Adipocyte (in vitro differentiated cells): Measurements from ENCODE around the gene CNNM2.

Experiments used
- DNase-seq: peaks from one replicate; pipeline ENCODE4 v3.0.0-alpha.2; 2015; ENCODE audit warnings: low read depth
- H3K27me3 ChIP-seq: replicated peaks from 2 replicates; pipeline ENCODE4 v1.7.0; 2013; ENCODE audit warnings: mild to moderate bottlenecking, low read length, moderate library complexity; ENCODE audit not compliant: control insufficient read depth, insufficient read depth
- H3K36me3 ChIP-seq: 2 replicates; pipeline ENCODE4 v1.7.0; 2013; ENCODE audit warnings: low read length, mild to moderate bottlenecking, moderate library complexity; ENCODE audit not compliant: control insufficient read depth, insufficient read depth, severe bottlenecking
- H3K4me1 ChIP-seq: 2 replicates; pipeline ENCODE4 v1.7.0; 2013; ENCODE audit warnings: mild to moderate bottlenecking, low read length, moderate library complexity; ENCODE audit not compliant: control insufficient read depth, insufficient read depth
- H3K4me3 ChIP-seq: 2 replicates; pipeline ENCODE4 v1.7.0; 2013; ENCODE audit warnings: mild to moderate bottlenecking, low read length, moderate library complexity
- H3K9ac ChIP-seq: 2 replicates; pipeline ENCODE4 v1.7.0; 2013; ENCODE audit warnings: mild to moderate bottlenecking, low read length, moderate library complexity
- H3K9me3 ChIP-seq: 2 replicates; pipeline ENCODE4 v1.7.0; 2013; ENCODE audit warnings: mild to moderate bottlenecking, low read length, moderate library complexity; ENCODE audit not compliant: control insufficient read depth

Gene CNNM2

DNA sequence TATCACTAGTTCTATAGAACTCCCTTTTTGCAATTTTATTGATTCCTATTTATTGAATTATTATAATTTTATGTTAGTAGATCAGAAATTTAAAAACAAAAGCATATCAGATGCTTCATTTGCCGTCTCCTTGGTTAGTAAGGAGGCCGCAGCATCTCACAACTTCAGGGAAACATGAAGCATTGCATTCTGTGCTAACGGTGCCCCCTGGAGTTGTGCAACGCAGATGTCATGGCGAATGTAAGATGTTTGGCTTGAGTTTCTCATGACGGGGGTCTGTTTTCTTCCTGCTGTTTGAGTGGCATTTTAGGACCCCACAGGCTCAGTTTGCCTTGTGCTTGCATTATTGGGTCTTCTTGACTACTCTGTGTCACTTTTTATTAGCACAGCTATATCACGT lies 124.8 kb downstream of the CNNM2 start:
- no peaks in the 10 kb centered on the region for H3K27me3 ChIP-seq
- no peaks in the 10 kb centered on the region for H3K9me3 ChIP-seq
- H3K9ac ChIP-seq: no peak overlapping the region
- DNase-seq: no peak
- H3K4me1 ChIP-seq: no peaks in the 10 kb centered on the region
- H3K36me3 ChIP-seq: no peaks in the 10 kb centered on the region
- H3K4me3 ChIP-seq: no peak overlapping the region

DNA sequence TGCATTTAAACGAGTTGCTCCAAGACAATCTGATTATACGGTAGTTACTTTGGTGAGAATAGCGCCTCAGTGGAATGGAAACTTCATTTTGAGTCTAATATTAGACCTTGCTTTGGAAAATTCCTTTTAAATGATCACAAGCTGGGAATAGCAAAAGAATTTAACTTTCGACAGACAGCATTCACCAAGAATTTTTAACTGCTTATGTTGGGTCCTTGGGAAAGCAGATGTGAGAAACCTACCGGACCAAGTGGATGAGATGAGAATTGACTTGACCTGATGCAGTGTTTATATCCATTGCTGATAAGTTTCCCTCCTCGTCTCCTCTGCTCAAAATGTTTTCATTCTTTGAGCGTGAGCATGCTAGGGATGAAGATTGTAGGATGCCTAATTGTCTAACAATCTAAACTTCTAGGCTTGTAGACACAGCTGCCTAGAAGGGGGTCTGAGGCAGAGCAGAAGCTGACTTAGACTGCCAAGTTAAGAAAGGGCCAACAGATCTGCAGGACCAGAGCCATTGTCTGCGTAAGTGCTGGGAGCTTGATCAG lies 126.9 kb downstream of the CNNM2 start:
- peak; percentile 61 for DNase-seq
- H3K9me3 ChIP-seq: no peaks in the 10 kb centered on the region
- H3K9ac ChIP-seq: no peak overlapping the region
- no peaks in the 10 kb centered on the region for H3K36me3 ChIP-seq
- H3K27me3 ChIP-seq: no peaks in the 10 kb centered on the region
- H3K4me1 ChIP-seq: no peaks in the 10 kb centered on the region
- no peak overlapping the region for H3K4me3 ChIP-seq

DNA sequence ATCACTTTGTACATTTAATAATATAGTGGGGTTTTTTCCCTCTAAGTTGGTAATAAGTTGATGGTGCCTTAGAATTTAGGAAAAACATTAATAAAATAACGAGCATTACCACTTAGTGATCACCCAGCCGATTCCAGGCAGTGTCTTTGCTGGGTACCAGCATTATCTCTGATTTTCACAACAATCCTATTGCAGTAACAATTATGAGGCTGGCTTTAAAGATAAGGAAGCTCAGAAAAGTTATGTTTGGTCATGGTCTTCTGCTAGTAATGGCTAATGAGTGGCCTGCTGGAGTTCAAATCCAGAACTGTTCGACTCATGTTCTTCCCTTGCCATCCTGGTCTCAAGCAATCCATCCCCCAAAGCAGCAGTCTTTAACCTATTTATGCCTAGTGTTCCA lies 127.9 kb downstream of the CNNM2 start:
- Histone ChIP-seq H3K9ac (no peak overlapping the region), H3K36me3 (no peaks in the 10 kb centered on the region), H3K4me1 (no peaks in the 10 kb centered on the region), H3K27me3 (no peaks in the 10 kb centered on the region), H3K9me3 (no peaks in the 10 kb centered on the region), H3K4me3 (no peak overlapping the region)
- DNase-seq: no peak

DNA sequence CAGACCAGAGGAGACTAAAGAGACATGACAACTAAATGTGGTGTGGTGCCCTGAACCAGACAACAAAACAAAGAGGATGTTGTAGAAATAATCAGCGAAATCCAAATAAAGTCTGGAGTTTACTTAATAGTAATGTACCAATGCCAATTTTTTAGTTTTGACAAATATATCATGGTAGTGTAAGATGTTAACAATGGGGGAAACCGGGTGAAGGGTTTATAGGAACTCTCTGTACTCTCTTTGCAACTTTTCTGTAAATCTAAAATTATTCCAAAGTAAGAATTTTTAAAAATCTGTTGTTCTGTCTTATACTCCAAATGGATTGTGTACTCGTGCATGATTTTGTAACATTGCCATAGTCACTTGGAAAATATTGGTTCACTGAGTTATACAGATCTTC lies 129.3 kb downstream of the CNNM2 start:
- DNase-seq: no peak
- H3K4me1 ChIP-seq: no peaks in the 10 kb centered on the region

DNA sequence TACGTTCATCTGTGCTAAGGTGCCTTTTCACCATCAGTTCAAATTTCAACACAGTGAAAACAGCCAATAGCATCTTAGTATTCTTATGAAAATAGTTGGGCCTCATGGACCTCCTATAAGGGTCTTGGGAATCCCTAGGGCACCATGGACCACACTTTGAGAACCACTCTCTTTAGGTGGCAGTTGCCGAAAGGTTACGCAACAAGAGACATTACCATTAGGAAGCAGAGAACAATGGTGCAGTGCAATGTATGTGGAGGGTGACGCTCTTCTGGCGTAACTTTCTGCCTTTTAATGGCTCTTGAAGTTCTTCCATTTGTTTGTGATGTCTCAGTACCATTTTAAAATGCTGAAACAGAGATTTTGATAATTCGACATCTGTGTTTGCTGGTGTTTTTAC lies 131.1 kb downstream of the CNNM2 start:
- no peak for DNase-seq
- no peak overlapping the region for H3K4me3 ChIP-seq
- peaks cover 3% of the 10 kb centered on the region for H3K4me1 ChIP-seq
- H3K36me3 ChIP-seq: no peaks in the 10 kb centered on the region
- no peaks in the 10 kb centered on the region for H3K27me3 ChIP-seq
- no peak overlapping the region for H3K9ac ChIP-seq
- H3K9me3 ChIP-seq: no peaks in the 10 kb centered on the region

More for the DNA sequence above, 129.3 kb downstream of the CNNM2 start:
- no peaks in the 10 kb centered on the region for H3K9me3 ChIP-seq
- no peak overlapping the region for H3K9ac ChIP-seq
- no peak overlapping the region for H3K4me3 ChIP-seq
- no peaks in the 10 kb centered on the region for H3K27me3 ChIP-seq
- no peaks in the 10 kb centered on the region for H3K36me3 ChIP-seq

DNA sequence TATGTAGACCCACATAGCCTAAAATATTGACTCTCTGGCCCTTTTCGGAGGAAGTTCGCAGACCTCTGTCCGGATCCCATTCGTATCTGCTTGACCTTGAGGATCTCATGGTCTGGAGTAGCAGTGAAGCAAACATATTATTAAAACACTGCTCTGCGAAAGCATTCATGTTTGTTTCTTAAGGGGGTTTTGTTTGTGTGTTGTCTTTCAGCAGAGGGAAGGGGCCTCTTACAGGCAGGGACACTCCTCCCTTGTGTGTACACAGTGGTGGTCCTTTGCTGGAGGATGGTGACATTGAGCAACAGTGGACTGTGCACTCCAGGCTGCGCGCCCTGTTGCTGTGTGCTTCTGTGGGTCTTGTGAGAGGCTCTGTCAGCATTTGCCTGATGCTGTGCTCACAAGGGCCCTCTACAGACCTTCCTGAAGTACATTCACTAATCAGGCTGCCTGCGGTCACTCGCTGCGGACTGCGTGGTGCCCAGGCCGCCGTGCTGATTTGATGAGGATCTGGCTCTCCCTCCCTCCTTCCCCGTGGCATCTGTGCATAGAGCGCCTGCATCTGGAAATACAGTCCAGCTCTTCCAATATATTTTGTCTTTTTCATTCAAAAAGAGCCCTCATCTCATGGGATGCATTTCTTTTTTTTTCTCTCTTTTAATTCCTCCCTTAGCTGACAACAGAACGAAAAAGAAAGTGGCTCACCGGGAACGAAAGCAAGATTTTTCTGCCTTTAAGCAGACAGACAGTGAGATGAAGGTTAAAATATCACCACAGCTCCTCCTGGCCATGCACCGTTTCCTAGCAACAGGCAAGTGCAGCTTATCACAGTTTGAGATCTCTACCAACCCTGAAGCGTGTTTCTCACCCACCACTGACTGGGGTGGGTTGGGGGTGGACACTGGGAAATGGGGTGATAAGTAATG lies 135.8 kb downstream of the CNNM2 start:
- Histone ChIP-seq H3K9ac (peak overlapping the region; percentile 58), H3K9me3 (no peaks in the 10 kb centered on the region), H3K4me3 (peak overlapping the region; percentile 76), H3K27me3 (no peaks in the 10 kb centered on the region), H3K4me1 (peaks cover 4% of the 10 kb centered on the region), H3K36me3 (no peaks in the 10 kb centered on the region)
- DNase-seq: peak; percentile 92

DNA sequence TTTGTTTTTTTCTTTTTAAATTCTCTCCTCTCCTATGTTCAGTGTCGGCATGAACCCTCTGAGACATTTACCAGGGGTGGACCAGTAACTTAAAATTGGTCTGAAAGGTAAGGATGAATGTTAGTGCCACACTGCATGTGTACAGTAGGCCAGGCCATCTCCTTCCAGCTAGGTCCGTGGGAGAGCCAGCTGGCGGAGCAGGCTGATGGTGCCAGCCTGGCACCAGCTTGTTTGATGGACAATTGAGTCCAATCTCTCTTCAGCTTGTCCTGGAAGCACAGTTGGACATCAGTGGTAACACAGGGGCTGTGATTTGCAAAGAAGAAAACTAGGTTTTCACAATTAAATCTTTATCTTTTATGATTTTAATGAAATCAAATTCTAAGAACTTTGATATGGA lies 136.5 kb downstream of the CNNM2 start:
- H3K27me3 ChIP-seq: no peaks in the 10 kb centered on the region
- H3K9me3 ChIP-seq: no peaks in the 10 kb centered on the region
- no peak for DNase-seq
- peak overlapping the region; percentile 58 for H3K9ac ChIP-seq
- H3K4me1 ChIP-seq: peaks cover 4% of the 10 kb centered on the region
- H3K36me3 ChIP-seq: no peaks in the 10 kb centered on the region
- H3K4me3 ChIP-seq: peak overlapping the region; percentile 76

DNA sequence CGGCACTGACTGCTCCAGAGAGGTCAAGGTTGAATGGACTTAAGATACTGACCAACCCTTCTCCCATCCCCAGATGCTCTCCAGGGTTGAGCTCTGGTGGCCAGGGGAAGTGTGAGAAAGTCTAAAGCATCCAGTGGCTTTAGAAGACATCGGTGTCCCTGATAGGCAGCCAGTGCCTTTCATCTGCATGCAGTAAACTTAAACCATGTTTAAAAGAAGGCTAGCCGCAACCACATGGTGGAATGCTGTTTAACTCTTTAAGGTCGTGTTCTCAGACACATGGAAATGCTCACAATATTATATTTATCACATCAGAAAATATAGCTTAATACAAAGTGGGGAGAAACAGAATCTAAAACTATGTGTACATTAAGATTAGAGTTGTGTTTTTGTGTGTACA lies 137.0 kb downstream of the CNNM2 start:
- H3K27me3 ChIP-seq: no peaks in the 10 kb centered on the region
- H3K36me3 ChIP-seq: no peaks in the 10 kb centered on the region
- H3K4me3 ChIP-seq: no peak overlapping the region
- no peak for DNase-seq
- H3K9me3 ChIP-seq: no peaks in the 10 kb centered on the region
- H3K4me1 ChIP-seq: peaks cover 4% of the 10 kb centered on the region
- no peak overlapping the region for H3K9ac ChIP-seq

DNA sequence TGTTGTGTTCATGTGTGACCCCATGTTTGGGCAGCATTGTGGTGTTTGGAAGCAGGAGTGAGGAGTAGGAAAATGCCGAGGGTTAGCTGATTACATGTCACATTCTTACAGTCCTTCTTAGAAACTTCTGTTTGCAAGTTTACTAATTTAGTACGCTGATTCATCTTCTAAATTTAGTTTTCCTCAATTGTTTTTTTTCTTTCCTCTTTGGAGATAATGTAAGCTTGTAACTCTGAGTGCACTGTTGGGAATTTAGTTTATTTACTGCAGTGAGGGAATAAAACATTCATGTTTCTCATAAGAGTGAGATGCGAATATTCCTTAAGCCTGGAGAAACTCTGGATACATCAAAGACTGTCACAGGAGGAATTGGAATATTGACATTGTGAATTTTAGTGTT lies 139.9 kb downstream of the CNNM2 start:
- Histone ChIP-seq H3K36me3 (no peaks in the 10 kb centered on the region), H3K27me3 (no peaks in the 10 kb centered on the region), H3K9me3 (no peaks in the 10 kb centered on the region), H3K4me1 (peaks cover 4% of the 10 kb centered on the region), H3K4me3 (no peak overlapping the region), H3K9ac (no peak overlapping the region)
- DNase-seq: no peak

DNA sequence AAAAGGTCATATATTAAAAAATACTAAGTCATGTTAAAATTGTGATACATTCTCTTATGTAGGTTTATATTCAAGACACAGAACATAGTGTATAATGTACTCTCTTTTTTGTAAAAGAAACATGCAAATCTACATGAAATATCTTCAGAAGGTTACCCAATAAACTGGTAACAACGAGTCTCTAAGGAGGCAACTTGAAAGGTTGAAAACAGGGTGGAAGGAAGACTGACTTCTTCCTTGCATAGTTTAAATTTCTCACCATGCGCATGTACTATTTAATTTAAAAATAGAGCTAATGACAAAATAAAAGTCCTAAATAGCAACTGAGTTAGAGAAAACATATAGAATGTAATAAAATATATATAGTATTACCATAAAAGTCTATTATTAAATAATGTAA lies 142.5 kb downstream of the CNNM2 start:
- Histone ChIP-seq H3K9ac (no peak overlapping the region), H3K27me3 (no peaks in the 10 kb centered on the region), H3K4me3 (no peak overlapping the region), H3K4me1 (peaks cover 7% of the 10 kb centered on the region), H3K9me3 (no peaks in the 10 kb centered on the region), H3K36me3 (no peaks in the 10 kb centered on the region)
- DNase-seq: no peak

DNA sequence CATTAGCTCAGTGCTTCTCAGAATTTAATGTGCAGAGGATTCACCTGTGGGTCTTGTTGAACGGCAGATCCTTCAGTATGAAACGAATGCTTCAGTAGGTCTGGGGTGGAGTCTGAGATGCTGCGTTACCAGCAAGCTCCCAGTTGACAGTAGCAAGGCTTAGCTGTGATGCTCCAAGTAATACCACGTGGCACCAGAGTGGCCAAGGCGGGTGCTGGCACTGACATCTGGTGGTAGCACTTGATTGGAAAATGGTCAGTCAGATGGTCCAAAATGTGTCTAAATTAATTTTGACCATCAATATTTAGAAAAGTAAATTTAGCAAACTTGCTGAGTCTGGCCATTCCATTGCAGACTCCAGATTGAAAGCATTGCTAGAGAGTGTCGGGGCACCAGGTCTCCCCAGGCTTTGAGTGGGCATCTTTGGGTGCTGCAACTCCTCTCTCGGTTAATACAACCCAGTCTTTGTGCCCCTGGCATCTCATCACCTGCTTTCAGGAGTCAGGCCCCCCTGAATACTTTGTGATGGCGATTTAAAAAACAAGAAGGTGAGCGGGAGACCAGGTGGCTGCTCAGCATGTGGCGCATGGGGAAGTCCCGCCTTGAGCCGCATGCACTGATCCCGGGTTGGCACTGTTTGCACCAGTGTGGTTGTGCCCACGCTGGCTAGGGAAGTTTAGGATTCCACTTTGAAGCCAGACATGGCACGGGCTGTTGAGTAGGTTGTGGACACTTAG lies 144.9 kb downstream of the CNNM2 start:
- no peaks in the 10 kb centered on the region for H3K36me3 ChIP-seq
- no peaks in the 10 kb centered on the region for H3K27me3 ChIP-seq
- H3K4me1 ChIP-seq: peaks cover 7% of the 10 kb centered on the region
- H3K9me3 ChIP-seq: no peaks in the 10 kb centered on the region
- no peak overlapping the region for H3K4me3 ChIP-seq
- no peak overlapping the region for H3K9ac ChIP-seq
- no peak for DNase-seq
